HepG2 (cell line): ENCODE results near the gene ZNF234. TPM values are rescaled to one million over a fixed set of nuclear protein-coding genes. Genes with fewer than 3 reads are reported as not detected.

Experiments
- ATAC-seq: fragments of 200-7000 bp; cut with Tn5 transposase; 3 replicates; pipeline ENCODE4 v1.9.1; 2020; ENCODE audit warnings: mild to moderate bottlenecking, moderate library complexity
- BruUV-seq: library from RNA; stranded (reverse); fragments of 400-500 nt; replicated peaks from 2 replicates; lab custom pipeline; 2021; lab: Mats Ljungman, UMichigan
- CTCF ChIA-PET: fragments of 300-600 bp; formaldehyde crosslinking; extraction: SDS; loops from one replicate; lab custom pipeline; 2021; ENCODE audit warnings: low total read pairs, inconsistent platforms, low intra/inter-chr PET ratio; lab: Yijun Ruan, JAX
- POLR2A ChIA-PET: fragments of 350-600 bp; sonication (Branson Sonifier 250); formaldehyde crosslinking; loops from one replicate; lab custom pipeline; 2020; ENCODE audit warnings: antibody characterized with exemption, inconsistent platforms; lab: Yijun Ruan, JAX
- DNase-seq: peaks from one replicate; pipeline ENCODE4 v3.0.0-alpha.2; 2015; ENCODE audit warnings: low spot score
- FAIRE-seq: peaks from 3 replicates; lab custom pipeline; 2011; peaks lifted over from hg19 to GRCh38; lab: Jason Lieb, UNC
- H2AFZ ChIP-seq: one replicate; pipeline ENCODE4 v1.6.1; 2011; ENCODE audit warnings: low read length, inconsistent platforms
- H3K27ac ChIP-seq: fragments of 300-600 bp; 3 replicates; pipeline ENCODE4 v1.8.0; 2011; ENCODE audit warnings: mixed run types, mild to moderate bottlenecking, mixed read lengths, low read length, inconsistent platforms; ENCODE audit not compliant: insufficient read depth; ENCODE audit errors: extremely low read length
- H3K27me3 ChIP-seq, 2 experiments: fragments of 200-600 bp in 1 of 2; 2 replicates in 1 of 2; 3 replicates in 1 of 2; pipeline versions ENCODE4 v1.6.0 to v1.8.0; 2011; ENCODE audit warnings: low read length in 2 of 2, mild to moderate bottlenecking in 2 of 2, moderate library complexity in 2 of 2, inconsistent platforms in 1 of 2; ENCODE audit not compliant: insufficient read depth in 2 of 2, control insufficient read depth in 1 of 2
- H3K36me3 ChIP-seq, 2 experiments: fragments of 200-600 bp in 1 of 2; replicated peaks in 1 of 2; 2 replicates in 1 of 2; 3 replicates in 1 of 2; pipeline versions ENCODE4 v1.5.1 to v1.8.0; 2011; ENCODE audit warnings: low read length in 2 of 2, inconsistent platforms in 1 of 2; ENCODE audit not compliant: insufficient read depth in 2 of 2, control insufficient read depth in 1 of 2
- H3K4me1 ChIP-seq: 2 replicates; pipeline ENCODE4 v1.5.1; 2012; ENCODE audit warnings: low read length, inconsistent platforms; ENCODE audit not compliant: insufficient read depth
- H3K4me2 ChIP-seq: 2 replicates; pipeline ENCODE4 v1.6.0; 2011; ENCODE audit warnings: low read depth, low read length, inconsistent platforms
- H3K4me3 ChIP-seq, 3 experiments: fragments of 200-600 bp in 1 of 3; sonication (generic), shearing (Covaris generic) in 1 of 3; replicated peaks in 1 of 3; 2 replicates each; pipeline ENCODE4 v1.5.1; 2011 to 2016; ENCODE audit warnings: low read length in 3 of 3, inconsistent platforms in 2 of 3, low read depth in 2 of 3, mild to moderate bottlenecking in 2 of 3, control low read depth in 1 of 3, mixed read lengths in 1 of 3; ENCODE audit not compliant: insufficient read depth in 1 of 3
- H3K79me2 ChIP-seq: one replicate; pipeline ENCODE4 v1.6.1; 2011; ENCODE audit warnings: low read length, inconsistent platforms; ENCODE audit not compliant: insufficient read depth
- H3K9ac ChIP-seq: 2 replicates; pipeline ENCODE4 v1.6.0; 2011; ENCODE audit warnings: mild to moderate bottlenecking, low read depth, low read length, inconsistent platforms; ENCODE audit not compliant: insufficient read depth
- H3K9me3 ChIP-seq: 2 replicates; pipeline ENCODE4 v1.5.1; 2012; ENCODE audit warnings: mild to moderate bottlenecking, low read length
- H4K20me1 ChIP-seq: 2 replicates; pipeline ENCODE4 v1.6.0; 2011; ENCODE audit warnings: inconsistent platforms, mild to moderate bottlenecking, low read length, moderate library complexity; ENCODE audit not compliant: insufficient read depth
- CREM ChIP-seq, 2 experiments: sonication (generic) in 1 of 2; formaldehyde crosslinking in 1 of 2; IDR thresholded peaks; 2 replicates each; pipeline versions ENCODE4 v1.4.0 to v1.6.1; 2016 to 2020; ENCODE audit warnings: antibody characterized with exemption in 1 of 2, mild to moderate bottlenecking in 1 of 2, missing genetic modification reagents in 1 of 2
- HINFP ChIP-seq: sonication (generic); formaldehyde crosslinking; IDR thresholded peaks from 2 replicates; pipeline ENCODE4 v1.4.0; 2020; ENCODE audit warnings: low read depth, mild to moderate bottlenecking, missing genetic modification reagents
- HOXA5 ChIP-seq: sonication (generic); formaldehyde crosslinking; IDR thresholded peaks from 2 replicates; pipeline ENCODE4 v1.4.0; 2020; ENCODE audit warnings: missing genetic modification reagents
- MXD3 ChIP-seq: IDR thresholded peaks from 2 replicates; pipeline ENCODE4 v1.6.1; 2016; ENCODE audit warnings: mild to moderate bottlenecking, missing biosample characterization, missing genetic modification reagents
- PAXIP1 ChIP-seq: sonication (generic); formaldehyde crosslinking; conservative IDR thresholded peaks from 2 replicates; pipeline ENCODE4 v1.4.0; 2020; ENCODE audit warnings: mild to moderate bottlenecking, missing genetic modification reagents, moderate library complexity
- RAD21 ChIP-seq: fragments of 450-650 bp; formaldehyde crosslinking; IDR thresholded peaks from 2 replicates; pipeline ENCODE4 v1.5.0; 2020; ENCODE audit warnings: mild to moderate bottlenecking
- STAG1 ChIP-seq: sonication (generic); formaldehyde crosslinking; IDR thresholded peaks from 2 replicates; pipeline ENCODE4 v1.4.0; 2020; ENCODE audit warnings: missing genetic modification reagents
- TAF1 ChIP-seq: sonication (generic); formaldehyde crosslinking; IDR thresholded peaks from 2 replicates; pipeline ENCODE4 v1.4.0; 2020; ENCODE audit warnings: missing genetic modification reagents
- TEAD3 ChIP-seq: optimal IDR thresholded peaks from 2 replicates; pipeline ENCODE3; 2016; ENCODE audit warnings: borderline replicate concordance
- TRIM24 ChIP-seq: sonication (generic); formaldehyde crosslinking; IDR thresholded peaks from 2 replicates; pipeline ENCODE4 v1.8.0; 2022; ENCODE audit warnings: mild to moderate bottlenecking, missing genetic modification reagents
- ZNF17 ChIP-seq: sonication (generic); formaldehyde crosslinking; IDR thresholded peaks from 2 replicates; pipeline ENCODE4 v1.5.0; 2020; ENCODE audit warnings: mild to moderate bottlenecking, missing genetic modification reagents
- ZNF280B ChIP-seq: sonication (generic); formaldehyde crosslinking; IDR thresholded peaks from 2 replicates; pipeline ENCODE4 v1.5.0; 2020; ENCODE audit warnings: missing genetic modification reagents, mild to moderate bottlenecking, borderline replicate concordance
- ZNF766 ChIP-seq: sonication (generic); formaldehyde crosslinking; IDR thresholded peaks from 2 replicates; pipeline ENCODE4 v1.5.0; 2020; ENCODE audit warnings: missing genetic modification reagents, borderline replicate concordance
- ZUFSP ChIP-seq: sonication (generic); formaldehyde crosslinking; IDR thresholded peaks from 2 replicates; pipeline ENCODE4 v1.9.0; 2021; ENCODE audit warnings: missing genetic modification reagents, mild to moderate bottlenecking, borderline replicate concordance
- WGBS: methylation state at CpG from one replicate; pipeline ENCODE4 v1.1.6; 2017; ENCODE audit warnings: low lambda C conversion rate; 5-methylcytosine and 5-hydroxymethylcytosine counted together
- in situ Hi-C: cut with HindIII; loops from 2 replicates; pipeline ENCODE4 v1.10.0; 2017; ENCODE audit warnings: low pct_unique_long_range_greater_than_20kb; ENCODE audit not compliant: extremely low pct_ligation_motif_present
- intact Hi-C: fragments of 100-400 bp; cut with micrococcal nuclease; formaldehyde crosslinking; loops from one replicate; pipeline ENCODE4 v1.10.0; 2022; ENCODE audit not compliant: unreplicated experiment
- polyA plus RNA-seq, 8 experiments: library from polyadenylated mRNA; depleted of rRNA in 3 of 8; stranded (reverse) in 7 of 8; unstranded in 1 of 8; fragments of >200 nt; fragmentation: Illumina TruSeq in 4 of 8; extraction: Trizol in 4 of 8; gene quantifications; 2 replicates each; pipeline versions ENCODE4 v1.2.1 to v1.2.3, GENCODE V29; 2011 to 2016; ENCODE audit warnings: low read depth in 4 of 8, missing spikeins in 1 of 8, mixed read lengths in 1 of 8; ENCODE audit not compliant: insufficient read depth in 1 of 8
- total RNA-seq, 5 experiments: library from RNA; depleted of rRNA; stranded (reverse); fragments of >200 nt; fragmentation: Illumina TruSeq; extraction: Trizol; gene quantifications; 2 replicates each; pipeline ENCODE4 v1.2.3, GENCODE V29; 2016; ENCODE audit warnings: low read depth in 1 of 5

ZNF234 gene
- total and polyA plus RNA-seq, 2 of the 13 experiments (the other 11 are each of a cell fraction or from before 2014, with no cell fraction given), result 3.5 to 11.2 TPM

GRCh38 chr19:44112802-44113137 lies 28.6 kb upstream of the ZNF234 start:
- CTCF ChIA-PET, result no interaction called here
- intact Hi-C loops, result loop anchor here (1.0 to 10.0 kb wide), 3 partner anchors 100 to 178 kb away; partner anchors contain the start of genes ZNF227, ZNF230 and ZNF45
- TF ChIP-seq HINFP (CRISPR knock-in tag), result no peak
- TF ChIP-seq ZNF280B (CRISPR knock-in tag), result no peak
- TF ChIP-seq STAG1 (CRISPR knock-in tag), result no peak
- no peak for TF ChIP-seq ZNF17
- TF ChIP-seq PAXIP1, result 0 out of 2 replicates have a peak, but pooled peaks have one; percentile 19
- TF ChIP-seq TAF1 (CRISPR knock-in tag), result peak; percentile 48; the same call in 1 of the 2 replicates
- TF ChIP-seq RAD21, result 0 out of 2 replicates have a peak, but pooled peaks have one; percentile 7
- no peak for TF ChIP-seq TRIM24
- TF ChIP-seq TEAD3 (CRISPR knock-in tag), result no peak
- TF ChIP-seq HOXA5 (CRISPR knock-in tag), result no peak
- no peak for TF ChIP-seq ZUFSP (CRISPR knock-in tag)
- 0 out of 2 replicates have a peak, but pooled peaks have one; percentile 31 for TF ChIP-seq ZNF766
- 0 out of 2 replicates have a peak, but pooled peaks have one; percentile 8 for TF ChIP-seq MXD3 (CRISPR knock-in tag)
- 0 out of 2 replicates have a peak, but pooled peaks have one; percentile 69 for TF ChIP-seq CREM (IDR thresholded peaks at IDR 0.05)
- no peak for TF ChIP-seq CREM (CRISPR knock-in tag; IDR thresholded peaks at IDR 0.05)

More at GRCh38 chr19:44112802-44113137, 28.6 kb upstream of the ZNF234 start:
- no peaks in the 10 kb centered on the region for H4K20me1 ChIP-seq
- in situ Hi-C loops, result no loop called here
- no peaks in the 10 kb centered on the region for H3K9me3 ChIP-seq
- BruUV-seq, result no TSS peak
- H3K4me1 ChIP-seq, result peaks cover 14% of the 10 kb centered on the region
- ATAC-seq, result peak; percentile 41; the same call in 2 of the 3 replicates
- peak overlapping the region; percentile 76 for H3K9ac ChIP-seq
- no peak for FAIRE-seq
- POLR2A ChIA-PET, result interaction anchor here (0.7 to 3.5 kb wide), 4 partner anchors 18 to 177 kb away, joined by 3 to 19 read pairs (median 8); partner anchors contain the start of genes ZNF224, ZNF226 and ZNF45
- H3K4me2 ChIP-seq, result peak overlapping the region; percentile 85
- peak overlapping the region; percentile 23 for H3K27ac ChIP-seq
- no peak for DNase-seq
- H3K36me3 ChIP-seq, result no peaks in the 10 kb centered on the region; a peak in 2 of 5 replicates
- no peaks in the 10 kb centered on the region for H3K79me2 ChIP-seq
- H3K4me3 ChIP-seq, result peak overlapping the region; percentile 79 to 92 (median 82)
- H3K27me3 ChIP-seq, result no peaks in the 10 kb centered on the region; a peak in 1 of 5 replicates
- WGBS, result 1% methylated on average over 11 of the region's 11 CpGs
- peak overlapping the region; percentile 72 for H2AFZ ChIP-seq
